ENCODE measurements around the gene MEGF11.

DNA sequence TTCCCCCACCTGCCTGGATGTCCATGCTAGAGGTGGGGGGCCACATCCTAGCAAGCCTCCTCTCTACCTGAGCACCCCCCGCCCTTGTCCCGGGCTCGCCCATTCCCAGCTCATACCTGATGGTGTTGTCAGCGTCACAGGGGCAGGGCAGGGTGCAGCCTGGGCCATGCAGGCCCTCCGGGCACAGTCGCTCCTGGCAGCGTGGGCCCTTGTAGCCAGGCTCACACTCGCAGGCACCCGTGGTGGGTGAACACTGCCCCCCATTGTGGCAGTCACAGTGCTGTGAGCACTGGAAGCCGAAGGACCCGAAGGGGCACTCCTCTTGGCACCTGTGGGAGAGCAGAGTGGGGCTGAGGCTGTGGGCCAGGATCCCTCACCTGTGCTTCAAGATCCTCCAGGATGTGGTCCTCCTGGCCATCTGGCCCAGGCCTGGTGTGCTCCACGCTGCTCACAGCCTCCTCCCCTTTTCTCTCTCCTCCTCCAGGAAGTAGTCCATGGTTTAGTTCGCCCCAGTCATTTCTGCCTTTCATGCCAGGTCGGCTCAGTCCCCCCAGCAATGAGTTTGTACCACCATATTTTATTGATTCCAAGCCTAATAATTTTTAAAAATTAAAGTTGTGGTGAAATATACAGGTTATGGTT, 288.6 kb downstream of the MEGF11 start:
- TF ChIP-seq GATA3 (IDR thresholded peaks at IDR 0.05; ENCODE audit: low read depth, low read length) (no peak), GATA2 (IDR thresholded peaks at IDR 0.05; ENCODE audit: low read depth, low read length) (no peak)
